Endothelial cell of umbilical vein (primary cell): ENCODE measurements around the gene SESTD1. TPM values are rescaled to one million over a fixed set of nuclear protein-coding genes. Genes with fewer than 3 reads are reported as not detected.

Experiments
- BruUV-seq: library from RNA; stranded (reverse); fragments of 400-500 nt; replicated peaks from 2 replicates; lab custom pipeline; 2021; lab: Mats Ljungman, UMichigan
- CTCF ChIA-PET: fragments of 300-600, 350-600 bp; sonication (Branson Sonifier 250); formaldehyde crosslinking; loops from one replicate; lab custom pipeline; 2021; ENCODE audit warnings: antibody characterized with exemption, inconsistent platforms; lab: Charles Lee
- POLR2A ChIA-PET: fragments of 300-600, 350-600 bp; sonication (Branson Sonifier 250); formaldehyde crosslinking; loops from one replicate; lab custom pipeline; 2021; ENCODE audit warnings: antibody characterized with exemption, inconsistent platforms; lab: Charles Lee
- DNase-seq: peaks from one replicate; pipeline ENCODE4 v3.0.0-alpha.2; 2011; ENCODE audit warnings: low read depth, low spot score
- FAIRE-seq: peaks from 2 replicates; lab custom pipeline; 2011; peaks lifted over from hg19 to GRCh38; lab: Jason Lieb, UNC
- H2AFZ ChIP-seq: 2 replicates; pipeline ENCODE4 v1.6.0; 2012; ENCODE audit warnings: low read depth, low read length, control low read depth, inconsistent platforms
- H3K27ac ChIP-seq: 2 replicates; pipeline ENCODE4 v1.5.1; 2011; ENCODE audit warnings: low read depth, mild to moderate bottlenecking, control low read depth, low read length, moderate library complexity; ENCODE audit not compliant: insufficient read depth
- H3K27me3 ChIP-seq, 2 experiments: 2 replicates each; pipeline versions ENCODE4 v1.6.0 to v1.6.1; 2011; ENCODE audit warnings: low read length in 2 of 2, mixed read lengths in 1 of 2; ENCODE audit not compliant: control insufficient read depth in 2 of 2, insufficient read depth in 2 of 2
- H3K36me3 ChIP-seq, 2 experiments: 2 replicates in 1 of 2; 3 replicates in 1 of 2; pipeline ENCODE4 v1.5.1; 2011; ENCODE audit warnings: low read length in 2 of 2, mild to moderate bottlenecking in 1 of 2, moderate library complexity in 1 of 2; ENCODE audit not compliant: control insufficient read depth in 2 of 2, insufficient read depth in 2 of 2; ENCODE audit errors: extremely low read depth in 1 of 2
- H3K4me1 ChIP-seq: 3 replicates; pipeline ENCODE4 v1.5.1; 2011; ENCODE audit warnings: mild to moderate bottlenecking, low read length; ENCODE audit not compliant: control insufficient read depth, insufficient read depth; ENCODE audit errors: extremely low read depth
- H3K4me2 ChIP-seq: 2 replicates; pipeline ENCODE4 v1.6.1; 2011; ENCODE audit warnings: low read length, control low read depth, mixed read lengths; ENCODE audit not compliant: insufficient read depth
- H3K4me3 ChIP-seq, 3 experiments: fragments of 200-600 bp in 1 of 3; sonication (generic), shearing (Covaris generic) in 1 of 3; replicated peaks in 1 of 3; 2 replicates each; pipeline ENCODE4 v1.5.1; 2011 to 2016; ENCODE audit warnings: control low read depth in 3 of 3, low read length in 3 of 3, mild to moderate bottlenecking in 2 of 3, inconsistent platforms in 1 of 3, low read depth in 1 of 3, moderate library complexity in 1 of 3; ENCODE audit not compliant: insufficient read depth in 1 of 3
- H3K79me2 ChIP-seq: 2 replicates; pipeline ENCODE4 v1.6.0; 2012; ENCODE audit warnings: low read length, inconsistent platforms; ENCODE audit not compliant: control insufficient read depth, insufficient read depth
- H3K9ac ChIP-seq: replicated peaks from 2 replicates; pipeline ENCODE3; 2011; ENCODE audit warnings: low read length, control low read depth; ENCODE audit not compliant: insufficient read depth; ENCODE audit errors: extremely low read depth
- H3K9me1 ChIP-seq: replicated peaks from 3 replicates; pipeline ENCODE4 v1.6.0; 2011; ENCODE audit warnings: mild to moderate bottlenecking, low read length; ENCODE audit not compliant: control insufficient read depth, insufficient read depth; ENCODE audit errors: extremely low read depth
- H3K9me3 ChIP-seq: replicated peaks from 2 replicates; pipeline ENCODE4 v1.5.1; 2012; ENCODE audit warnings: low read length, inconsistent platforms; ENCODE audit not compliant: control insufficient read depth, insufficient read depth
- H4K20me1 ChIP-seq: replicated peaks from 2 replicates; pipeline ENCODE3; 2011; ENCODE audit warnings: mild to moderate bottlenecking, low read length; ENCODE audit not compliant: control insufficient read depth, insufficient read depth; ENCODE audit errors: extremely low read depth
- CTCF ChIP-seq, 2 donors: IDR thresholded peaks; 1 replicate in 1 of 2; 2 replicates in 1 of 2; pipeline ENCODE4 v1.5.1; 2011; ENCODE audit warnings: low read length in 2 of 2, mild to moderate bottlenecking in 2 of 2, moderate library complexity in 2 of 2, control low read depth in 1 of 2, inconsistent platforms in 1 of 2, low read depth in 1 of 2; ENCODE audit not compliant: insufficient read depth in 1 of 2; ENCODE audit errors: extremely low read depth in 1 of 2
- EZH2 ChIP-seq: IDR thresholded peaks from 2 replicates; pipeline ENCODE4 v1.6.1; 2012; ENCODE audit warnings: borderline replicate concordance, low read depth, mild to moderate bottlenecking, moderate library complexity, low read length, inconsistent platforms; ENCODE audit not compliant: severe bottlenecking
- FOS ChIP-seq: IDR thresholded peaks from 2 replicates; pipeline ENCODE4 v1.6.1; 2011; ENCODE audit warnings: mild to moderate bottlenecking, low read length, moderate library complexity, borderline replicate concordance; ENCODE audit not compliant: insufficient read depth
- GATA2 ChIP-seq: IDR thresholded peaks from 2 replicates; pipeline ENCODE4 v1.7.0; 2011; ENCODE audit warnings: low read depth, mild to moderate bottlenecking, moderate library complexity, mixed read lengths, low read length; ENCODE audit not compliant: insufficient read length, insufficient read depth
- JUN ChIP-seq: IDR thresholded peaks from 2 replicates; pipeline ENCODE4 v1.6.1; 2011; ENCODE audit warnings: borderline replicate concordance, low read depth; ENCODE audit not compliant: insufficient read length, insufficient read depth
- MAX ChIP-seq: IDR thresholded peaks from 2 replicates; pipeline ENCODE4 v1.6.1; 2011; ENCODE audit not compliant: insufficient read depth, insufficient read length
- MYC ChIP-seq: IDR thresholded peaks from one replicate; pipeline ENCODE4 v1.6.1; 2011; ENCODE audit warnings: mild to moderate bottlenecking, low read depth, low read length
- POLR2A ChIP-seq: IDR thresholded peaks from 2 replicates; pipeline ENCODE4 v1.6.1; 2012; ENCODE audit warnings: low read depth, mild to moderate bottlenecking, control low read depth, low read length
- POLR2AphosphoS5 ChIP-seq: IDR thresholded peaks from 2 replicates; pipeline ENCODE4 v1.6.1; 2012; ENCODE audit warnings: low read depth, mild to moderate bottlenecking, control low read depth, low read length, moderate library complexity; ENCODE audit not compliant: insufficient read depth
- dilution Hi-C: fragments of 300-500 bp; cut with MboI; formaldehyde crosslinking; loops from one replicate; pipeline ENCODE4 v1.15.0; 2019; ENCODE audit warnings: low sequenced_read_pairs; ENCODE audit not compliant: extremely low pct_ligation_motif_present
- intact Hi-C: fragments of 100-400 bp; cut with micrococcal nuclease; formaldehyde crosslinking; loops from one replicate; pipeline ENCODE4 v1.10.0; 2022
- polyA plus RNA-seq, 4 experiments: library from polyadenylated mRNA; depleted of rRNA in 3 of 4; stranded (reverse) in 3 of 4; unstranded in 1 of 4; fragments of >200 nt; gene quantifications; 2 replicates each; pipeline versions ENCODE4 v1.2.1 to v1.2.3, GENCODE V29; 2011 to 2012; ENCODE audit warnings: missing spikeins in 1 of 4
- total RNA-seq: library from RNA; stranded (reverse); gene quantifications from 2 replicates; pipeline ENCODE4 v1.2.3, GENCODE V29; 2021

SESTD1 gene
- total and polyA plus RNA-seq, 2 donors (not counting 3 experiments of a cell fraction or from before 2014, with no cell fraction given): 9.8 to 72.4 TPM

- no TSS peak for BruUV-seq
- H3K4me2 ChIP-seq: no peak overlapping the region
- intact Hi-C loops: no loop called here
- no peaks in the 10 kb centered on the region for H3K36me3 ChIP-seq
- peaks cover 76% of the 10 kb centered on the region for H3K79me2 ChIP-seq
- H3K9ac ChIP-seq: no peak overlapping the region
- H3K4me3 ChIP-seq: no peak overlapping the region
- no peaks in the 10 kb centered on the region for H3K4me1 ChIP-seq
- CTCF ChIA-PET: no interaction called here
- H3K27ac ChIP-seq: no peak overlapping the region
- POLR2A ChIA-PET: no interaction called here
- no peaks in the 10 kb centered on the region for H3K27me3 ChIP-seq
- DNase-seq: no peak
- H4K20me1 ChIP-seq: peaks cover 15% of the 10 kb centered on the region
- TF ChIP-seq POLR2A (no peak), MYC (no peak), JUN (no peak), POLR2AphosphoS5 (no peak), FOS (no peak), CTCF (IDR thresholded peaks at IDR 0.05; ENCODE audit: extremely low read depth in 1 of 2, insufficient read depth in 1 of 2, low read depth in 1 of 2, low read length in 2 of 2) (no peak), MAX (no peak), EZH2 (no peak), GATA2 (no peak)
- H2AFZ ChIP-seq: no peak overlapping the region
- dilution Hi-C loops: no loop called here
- FAIRE-seq: no peak
- no peaks in the 10 kb centered on the region for H3K9me1 ChIP-seq
- H3K9me3 ChIP-seq: no peaks in the 10 kb centered on the region
Observed at GRCh38 chr2:179250095-179250494, 14.5 kb downstream of the SESTD1 start.
